PC-9 (cell line): ENCODE measurements around the gene DDX41. TPM values are rescaled to one million over a fixed set of nuclear protein-coding genes. Genes with fewer than 3 reads are reported as not detected.

ENCODE experiments used
- BruUV-seq: library from RNA; stranded (reverse); fragments of 400-500 nt; replicated peaks from 2 replicates; lab custom pipeline; 2021; lab: Mats Ljungman, UMichigan
- CTCF ChIA-PET: fragments of 300-600 bp; sonication (Branson Sonifier 250); formaldehyde crosslinking; loops from one replicate; lab custom pipeline; 2022; ENCODE audit warnings: antibody characterized with exemption; lab: Charles Lee
- POLR2A ChIA-PET: fragments of 300-600 bp; sonication (Branson Sonifier 250); formaldehyde crosslinking; loops from one replicate; lab custom pipeline; 2022; ENCODE audit warnings: antibody characterized with exemption; ENCODE audit not compliant: unreplicated experiment; lab: Charles Lee
- DNase-seq, 2 experiments: peaks; one replicate each; pipeline versions ENCODE4 v3.0.0 to v3.0.0-alpha.2; 2015 to 2022; ENCODE audit warnings: mixed read lengths in 1 of 2
- H2AFZ ChIP-seq: fragments of 200-600 bp; sonication (generic); 2 replicates; pipeline ENCODE4 v1.8.1; 2017; ENCODE audit warnings: antibody characterized with exemption
- H3F3A ChIP-seq: fragments of 200-600 bp; sonication (generic); 2 replicates; pipeline ENCODE4 v1.8.1; 2017; ENCODE audit warnings: antibody characterized with exemption, mild to moderate bottlenecking, low read depth; ENCODE audit not compliant: insufficient read depth
- H3K27ac ChIP-seq: fragments of 200-600 bp; sonication (generic); 2 replicates; pipeline ENCODE4 v1.6.1; 2016; ENCODE audit warnings: mixed run types
- H3K27me3 ChIP-seq: fragments of 200-600 bp; sonication (generic); 2 replicates; pipeline ENCODE4 v1.6.1; 2016; ENCODE audit warnings: low read depth, mixed run types; ENCODE audit not compliant: insufficient read depth
- H3K36me3 ChIP-seq: fragments of 200-600 bp; sonication (generic); 2 replicates; pipeline ENCODE4 v1.6.1; 2016; ENCODE audit warnings: low read depth, mixed run types
- H3K4me1 ChIP-seq: fragments of 200-600 bp; sonication (generic); replicated peaks from 2 replicates; pipeline ENCODE4 v1.6.1; 2016; ENCODE audit warnings: mixed run types; ENCODE audit not compliant: insufficient read depth
- H3K4me2 ChIP-seq: fragments of 200-600 bp; sonication (generic); 2 replicates; pipeline ENCODE4 v1.6.1; 2017; ENCODE audit warnings: mixed run types
- H3K4me3 ChIP-seq: fragments of 200-600 bp; sonication (generic); 2 replicates; pipeline ENCODE4 v1.6.1; 2016; ENCODE audit warnings: mixed run types
- H3K79me2 ChIP-seq: fragments of 200-600 bp; sonication (generic); 2 replicates; pipeline ENCODE4 v1.6.1; 2017; ENCODE audit warnings: low read depth, mixed run types
- H3K9me2 ChIP-seq: fragments of 200-600 bp; sonication (generic); 2 replicates; pipeline ENCODE4 v1.8.1; 2017; ENCODE audit warnings: mild to moderate bottlenecking; ENCODE audit not compliant: insufficient read depth
- H3K9me3 ChIP-seq: fragments of 200-600 bp; sonication (generic); 2 replicates; pipeline ENCODE4 v1.8.1; 2016; ENCODE audit warnings: low read depth; ENCODE audit not compliant: insufficient read depth
- H4K20me1 ChIP-seq: fragments of 200-600 bp; sonication (generic); 2 replicates; pipeline ENCODE4 v1.8.1; 2017; ENCODE audit not compliant: insufficient read depth
- CTCF ChIP-seq: fragments of 200-600 bp; sonication (generic); conservative IDR thresholded peaks from 2 replicates; pipeline ENCODE4 v1.6.1; 2017; ENCODE audit warnings: mixed run types, antibody characterized with exemption, mild to moderate bottlenecking, moderate library complexity
- EZH2 ChIP-seq: fragments of 200-600 bp; sonication (generic); IDR thresholded peaks from 2 replicates; pipeline ENCODE4 v1.8.0; 2017; ENCODE audit warnings: antibody characterized with exemption, low read depth
- intact Hi-C: fragments of 100-400 bp; cut with micrococcal nuclease; formaldehyde crosslinking; loops from one replicate; pipeline ENCODE4 v1.10.0; 2022; ENCODE audit not compliant: unreplicated experiment
- total RNA-seq: library from RNA; stranded (reverse); gene quantifications from 2 replicates; pipeline ENCODE4 v1.2.3, GENCODE V29; 2021

Gene DDX41
- total RNA-seq, 1 experiment from 2014 or later, result 93.1 TPM

GRCh38 chr5:177503351-177504085 is 13.2 kb downstream of the DDX41 start:
- DNase-seq, result no peak
- Histone ChIP-seq H3K9me2 (no peaks in the 10 kb centered on the region), H3F3A (peaks cover 12% of the 10 kb centered on the region; the same call in 1 of the 2 replicates), H3K4me1 (no peaks in the 10 kb centered on the region), H3K4me2 (no peak overlapping the region), H3K9me3 (no peaks in the 10 kb centered on the region), H3K27me3 (no peaks in the 10 kb centered on the region), H3K36me3 (no peaks in the 10 kb centered on the region), H2AFZ (no peak overlapping the region), H3K79me2 (no peaks in the 10 kb centered on the region), H4K20me1 (no peaks in the 10 kb centered on the region), H3K4me3 (no peak overlapping the region), H3K27ac (no peak overlapping the region)
- ChIA-PET CTCF (no interaction called here), POLR2A (no interaction called here)
- no TSS peak for BruUV-seq
- no peak for TF ChIP-seq EZH2
- no peak for TF ChIP-seq CTCF
- intact Hi-C loops, result no loop called here

- H3K4me2 ChIP-seq, result no peak overlapping the region
- H3K79me2 ChIP-seq, result no peaks in the 10 kb centered on the region
- no TSS peak for BruUV-seq
- TF ChIP-seq CTCF (no peak), EZH2 (no peak)
- H3K4me1 ChIP-seq, result peaks cover 5% of the 10 kb centered on the region; the same call in 1 of the 2 replicates
- CTCF ChIA-PET, result no interaction called here
- peaks cover 12% of the 10 kb centered on the region; the same call in 1 of the 2 replicates for H3F3A ChIP-seq
- no peaks in the 10 kb centered on the region for H3K36me3 ChIP-seq
- no peak overlapping the region for H2AFZ ChIP-seq
- H4K20me1 ChIP-seq, result no peaks in the 10 kb centered on the region
- no peak overlapping the region for H3K4me3 ChIP-seq
- intact Hi-C loops, result no loop called here
- H3K9me2 ChIP-seq, result no peaks in the 10 kb centered on the region
- POLR2A ChIA-PET, result interaction anchor here (0.7 kb wide), 1 partner anchor 77 kb away, joined by 4 read pairs; no protein-coding TSS in a partner anchor
- DNase-seq, result no peak
- H3K27ac ChIP-seq, result no peak overlapping the region
- no peaks in the 10 kb centered on the region for H3K9me3 ChIP-seq
- no peaks in the 10 kb centered on the region for H3K27me3 ChIP-seq
Measured at GRCh38 chr5:177502886-177503285, 13.9 kb downstream of the DDX41 start.

GRCh38 chr5:177501874-177502678 is 14.7 kb downstream of the DDX41 start:
- no peak for DNase-seq
- Histone ChIP-seq H3K4me3 (no peak overlapping the region), H2AFZ (no peak overlapping the region), H3K36me3 (no peaks in the 10 kb centered on the region), H3F3A (peaks cover 12% of the 10 kb centered on the region; the same call in 1 of the 2 replicates), H3K27ac (no peak overlapping the region), H3K27me3 (no peaks in the 10 kb centered on the region), H4K20me1 (no peaks in the 10 kb centered on the region), H3K9me2 (no peaks in the 10 kb centered on the region), H3K4me1 (peaks cover 6% of the 10 kb centered on the region; the same call in 1 of the 2 replicates), H3K79me2 (no peaks in the 10 kb centered on the region), H3K4me2 (no peak overlapping the region), H3K9me3 (no peaks in the 10 kb centered on the region)
- TF ChIP-seq CTCF (no peak), EZH2 (no peak)
- POLR2A ChIA-PET, result interaction anchor here (0.6 to 0.7 kb wide), 2 partner anchors 76 to 112 kb away, joined by 4 read pairs; no protein-coding TSS in a partner anchor
- intact Hi-C loops, result loop anchor here (1.0 to 2.0 kb wide), 5 partner anchors 47 to 388 kb away; no protein-coding TSS in a partner anchor
- CTCF ChIA-PET, result interaction anchor here (0.5 to 1.5 kb wide), 5 partner anchors 28 to 139 kb away, joined by 3 to 9 read pairs (median 4); partner anchors contain the start of gene GRK6
- BruUV-seq, result no TSS peak
